ENCODE results near the gene NAPEPLD.

DNA sequence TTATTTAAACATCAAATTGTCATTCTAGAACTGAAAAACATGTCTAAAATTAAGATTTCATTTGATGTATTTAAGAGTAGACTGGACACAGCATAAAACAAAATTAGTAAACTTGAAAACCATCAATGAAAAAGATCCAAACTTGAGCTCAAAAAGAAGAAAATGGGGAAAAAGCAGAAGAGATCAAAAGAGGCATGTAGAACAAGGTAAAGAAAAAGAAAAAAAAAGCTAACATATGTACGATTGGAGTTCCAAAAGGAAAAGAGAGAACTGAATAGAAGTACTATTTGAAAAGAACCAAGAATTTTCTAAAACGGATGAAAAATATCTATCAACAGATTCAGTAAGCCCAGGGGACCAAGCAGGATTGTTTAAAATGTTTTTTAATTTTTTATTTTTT lies 77.9 kb downstream of the NAPEPLD start:
- TF ChIP-seq, protein P1, sequence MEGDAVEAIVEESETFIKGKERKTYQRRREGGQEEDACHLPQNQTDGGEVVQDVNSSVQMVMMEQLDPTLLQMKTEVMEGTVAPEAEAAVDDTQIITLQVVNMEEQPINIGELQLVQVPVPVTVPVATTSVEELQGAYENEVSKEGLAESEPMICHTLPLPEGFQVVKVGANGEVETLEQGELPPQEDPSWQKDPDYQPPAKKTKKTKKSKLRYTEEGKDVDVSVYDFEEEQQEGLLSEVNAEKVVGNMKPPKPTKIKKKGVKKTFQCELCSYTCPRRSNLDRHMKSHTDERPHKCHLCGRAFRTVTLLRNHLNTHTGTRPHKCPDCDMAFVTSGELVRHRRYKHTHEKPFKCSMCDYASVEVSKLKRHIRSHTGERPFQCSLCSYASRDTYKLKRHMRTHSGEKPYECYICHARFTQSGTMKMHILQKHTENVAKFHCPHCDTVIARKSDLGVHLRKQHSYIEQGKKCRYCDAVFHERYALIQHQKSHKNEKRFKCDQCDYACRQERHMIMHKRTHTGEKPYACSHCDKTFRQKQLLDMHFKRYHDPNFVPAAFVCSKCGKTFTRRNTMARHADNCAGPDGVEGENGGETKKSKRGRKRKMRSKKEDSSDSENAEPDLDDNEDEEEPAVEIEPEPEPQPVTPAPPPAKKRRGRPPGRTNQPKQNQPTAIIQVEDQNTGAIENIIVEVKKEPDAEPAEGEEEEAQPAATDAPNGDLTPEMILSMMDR (conservative IDR thresholded peaks at IDR 0.05; ENCODE audit: low read depth, low read length), result no peak
- TF ChIP-seq EZH2 (IDR thresholded peaks at IDR 0.05; ENCODE audit: borderline replicate concordance, low read depth, low read length, poor library complexity, severe bottlenecking), result no peak
